COLO668 (cell line): ENCODE data around the gene ABCB6.
"Not testable (repeated sequence)": the region's sequence is repeated elsewhere in the genome, so short reads cannot be mapped to it uniquely, and the experiment has no call there.

Source experiments
- DNase-seq: peaks from one replicate; lab custom pipeline; 2025; ENCODE audit not compliant: unreplicated experiment; lab: John Stamatoyannopoulos, UW

Gene ABCB6

GRCh38 chr2:219214141-219214540, 4.6 kb downstream of the ABCB6 start:
- no peak for DNase-seq

GRCh38 chr2:219213486-219214071, 5.2 kb downstream of the ABCB6 start:
- DNase-seq, result no peak

DNA sequence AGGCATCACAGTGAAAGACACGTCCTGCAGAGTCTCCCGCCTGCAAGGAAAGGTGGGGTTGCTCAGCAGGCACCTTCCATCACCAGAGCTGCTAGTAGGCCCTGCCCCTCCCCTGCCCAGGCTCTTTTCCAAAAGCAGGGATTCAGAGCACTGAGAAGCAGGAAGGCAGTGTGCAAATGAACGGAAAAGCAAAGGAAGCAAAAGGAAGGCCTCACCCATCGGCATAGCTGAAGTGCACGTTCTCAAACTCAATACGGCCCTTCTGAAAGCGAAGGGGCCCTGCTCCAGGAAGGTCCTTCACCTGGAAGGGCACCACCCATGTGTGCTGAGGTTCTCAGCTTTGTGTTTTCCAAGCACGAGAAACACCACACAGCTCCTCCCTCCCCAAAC, 5.7 kb downstream of the ABCB6 start:
- no peak for DNase-seq

DNA sequence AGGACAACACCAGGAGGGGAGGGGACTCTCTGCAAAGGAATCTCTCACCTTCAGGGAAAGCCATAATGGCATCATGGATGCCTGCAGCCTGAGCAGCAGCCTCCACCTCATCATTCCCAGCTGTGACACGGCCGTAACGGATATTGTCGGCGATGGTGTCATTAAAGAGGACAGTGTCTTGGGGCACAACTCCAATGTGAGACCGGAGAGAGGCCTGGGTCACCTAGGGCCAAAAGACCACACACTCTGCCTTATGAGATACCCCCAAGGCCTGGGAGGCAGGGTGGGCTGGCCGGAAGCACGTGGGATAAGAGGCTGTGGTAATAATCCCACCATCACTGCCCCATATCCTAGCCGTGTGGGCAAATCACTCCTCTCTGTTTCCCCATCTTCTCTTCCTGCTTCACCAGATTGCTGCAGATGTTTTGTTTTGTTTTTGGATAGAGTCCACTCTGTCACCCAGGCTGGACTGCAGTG, 7.8 kb downstream of the ABCB6 start:
- DNase-seq, result no peak

DNA sequence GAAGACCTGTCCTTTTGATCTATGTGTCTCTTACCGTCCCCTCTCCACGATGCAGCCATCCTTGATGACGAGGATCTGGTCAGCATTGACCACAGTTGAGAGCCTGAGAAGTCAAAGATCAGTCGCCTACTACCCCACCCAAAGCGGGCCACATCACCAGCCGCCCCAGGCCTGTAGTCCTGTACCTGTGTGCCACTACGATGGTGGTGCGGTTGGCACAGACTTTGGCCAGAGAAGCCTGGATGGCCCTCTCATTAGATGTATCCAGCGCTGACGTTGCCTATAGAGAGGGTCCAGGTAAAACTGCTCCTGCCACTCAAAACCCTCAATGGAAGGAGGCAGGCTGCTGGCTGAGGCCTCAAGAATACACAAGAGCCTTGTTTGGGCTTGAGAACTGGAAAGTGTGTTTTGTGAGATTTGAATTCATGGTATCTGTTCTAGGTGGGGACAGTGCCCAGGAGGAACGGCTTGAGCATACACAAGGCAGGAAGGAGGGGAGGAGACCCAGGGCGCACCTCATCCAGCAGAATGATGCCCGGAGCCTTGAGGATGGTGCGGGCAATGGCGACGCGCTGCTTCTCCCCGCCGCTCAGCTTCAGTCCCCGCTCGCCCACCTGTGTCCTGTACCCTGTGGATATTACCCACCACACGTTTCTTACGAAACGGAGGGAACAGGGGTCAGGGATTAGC, 8.4 kb downstream of the ABCB6 start:
- DNase-seq, result no peak

DNA sequence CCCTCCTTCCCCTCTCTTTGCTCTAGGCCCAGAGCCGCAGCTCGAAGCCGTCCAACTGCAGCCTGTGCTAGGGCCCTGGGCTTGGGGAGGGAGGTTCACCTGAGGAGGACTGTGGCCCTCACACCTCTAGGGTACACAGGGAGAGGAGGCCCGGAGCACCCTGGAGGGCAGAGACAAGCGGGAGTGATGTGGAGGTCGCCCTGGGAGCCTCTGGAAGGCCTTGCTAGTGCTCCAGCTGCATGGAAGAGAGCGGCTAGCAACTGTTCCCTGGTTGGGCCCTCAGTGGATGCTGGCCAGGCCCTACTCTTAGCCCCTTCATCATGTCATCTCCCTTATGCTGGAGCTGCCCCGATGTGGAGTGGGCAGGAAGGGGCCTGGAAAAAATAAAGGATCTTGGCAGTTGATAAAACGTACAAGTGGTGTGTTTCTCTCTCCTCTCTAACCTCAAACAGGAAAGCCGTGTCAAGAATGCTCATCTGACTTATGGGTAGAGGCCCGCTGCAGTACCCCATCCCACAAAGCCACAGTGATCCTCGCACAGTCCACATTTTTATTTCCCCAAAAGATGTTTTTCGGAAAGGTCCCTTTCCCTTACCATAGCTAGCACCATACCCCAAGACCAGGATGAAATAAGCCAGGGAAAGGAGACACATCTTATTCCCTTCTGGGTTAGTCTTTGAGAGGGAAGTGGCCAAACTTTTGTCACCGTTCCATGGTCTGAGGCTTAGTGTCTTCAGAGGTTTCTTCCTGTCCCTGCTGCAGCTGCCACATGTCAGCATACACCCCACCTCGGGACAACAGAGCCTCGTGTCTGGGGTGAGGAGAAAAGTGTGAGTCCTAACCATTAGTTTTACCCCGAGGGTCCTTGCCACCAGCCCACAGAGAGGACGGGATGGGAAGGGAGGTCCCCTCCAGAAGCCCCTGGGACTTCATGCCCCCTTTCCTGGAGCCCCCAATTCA, 9.2 kb downstream of the ABCB6 start:
- no peak for DNase-seq

DNA sequence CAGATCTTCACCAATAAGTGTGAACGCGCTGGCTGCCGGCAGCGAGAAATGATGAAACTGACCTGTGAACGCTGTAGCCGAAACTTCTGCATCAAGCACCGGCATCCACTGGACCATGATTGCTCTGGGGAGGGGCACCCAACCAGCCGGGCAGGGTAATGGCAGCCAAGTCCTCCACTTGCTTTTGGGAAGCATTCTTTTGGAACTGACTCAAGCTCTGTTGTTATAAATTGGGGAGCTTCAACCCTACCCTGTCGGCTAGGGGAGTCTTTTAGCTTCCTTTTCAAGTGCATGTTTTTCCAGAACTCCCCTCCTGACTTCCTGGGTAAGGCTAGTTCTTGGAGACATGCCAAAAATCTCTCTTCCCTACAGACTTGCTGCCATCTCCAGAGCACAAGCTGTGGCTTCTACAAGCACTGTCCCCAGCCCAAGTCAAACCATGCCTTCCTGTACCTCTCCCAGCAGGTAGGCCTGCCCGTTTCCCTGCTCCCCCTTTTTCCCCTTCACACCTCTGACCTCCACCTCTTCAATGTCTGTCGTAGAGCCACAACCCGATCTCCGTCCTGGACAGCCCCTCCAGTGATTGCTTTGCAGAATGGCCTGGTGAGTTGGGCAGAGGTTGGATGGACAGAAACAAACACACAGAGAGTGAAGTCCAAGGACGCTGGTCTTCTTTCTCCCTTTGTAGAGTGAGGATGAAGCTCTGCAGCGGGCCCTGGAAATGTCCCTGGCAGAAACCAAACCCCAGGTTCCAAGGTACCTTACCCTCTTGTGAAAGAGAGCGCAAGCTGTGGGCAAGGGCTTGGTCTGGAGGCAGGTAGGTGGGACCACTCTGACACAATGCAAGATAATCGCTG, 10.6 kb downstream of the ABCB6 start:
- no peak for DNase-seq

DNA sequence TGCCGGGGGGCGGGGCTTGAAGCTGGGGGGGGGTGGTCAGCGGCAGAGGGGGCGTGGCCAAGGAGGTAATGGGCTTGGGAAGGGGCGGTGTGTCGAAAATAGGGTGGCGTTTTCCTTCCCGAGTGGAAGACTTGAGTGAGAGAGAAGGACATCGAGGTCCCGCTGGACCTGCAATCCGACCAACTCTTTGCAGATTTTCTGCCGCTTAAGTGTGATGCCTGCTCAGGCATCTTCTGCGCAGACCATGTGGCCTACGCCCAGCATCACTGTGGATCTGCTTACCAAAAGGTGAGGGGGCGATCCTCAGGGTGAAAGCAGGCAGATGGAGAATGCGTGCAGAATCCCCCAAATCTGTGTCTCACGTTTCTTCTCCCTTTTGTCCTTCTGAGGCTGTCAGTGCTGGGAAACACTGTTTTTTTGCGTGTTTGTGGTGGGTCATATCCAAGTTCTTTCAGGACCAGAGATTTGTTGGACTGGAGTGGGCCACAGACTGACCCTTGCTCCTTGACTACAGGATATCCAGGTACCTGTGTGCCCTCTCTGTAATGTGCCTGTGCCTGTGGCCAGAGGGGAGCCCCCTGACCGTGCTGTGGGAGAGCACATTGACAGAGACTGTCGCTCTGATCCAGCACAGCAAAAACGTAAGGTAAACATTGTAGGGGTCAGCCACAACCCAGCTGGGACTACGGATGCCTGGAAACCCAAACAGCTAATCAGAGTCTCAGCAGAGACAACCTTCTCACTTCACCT, 11.4 kb downstream of the ABCB6 start:
- DNase-seq, result no peak

GRCh38 chr2:219206328-219207133, 12.2 kb downstream of the ABCB6 start, which contains the start of gene ZFAND2B:
TSS of gene ZFAND2B (plus strand) at chr2:219206782. CDS start at chr2:219206988, 206 bp downstream.
- DNase-seq, result peak; percentile 96

DNA sequence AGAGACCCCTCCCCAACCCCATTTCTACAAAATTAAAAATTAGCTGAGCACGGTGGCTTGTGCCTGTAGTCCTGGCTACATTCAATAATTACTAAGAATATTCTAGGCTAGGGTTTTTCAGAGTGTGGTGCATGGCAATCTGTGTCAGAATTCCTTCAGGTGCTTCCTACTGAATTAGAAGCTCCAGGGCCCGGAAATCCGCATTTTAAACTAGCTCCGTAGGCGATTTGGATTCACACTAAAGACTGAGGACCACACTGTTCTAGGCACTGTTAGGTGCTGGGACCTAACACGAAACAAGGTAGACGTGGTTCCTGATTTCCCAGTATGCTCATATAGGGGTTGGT, 12.8 kb downstream of the ABCB6 start:
- DNase-seq, result no peak

GRCh38 chr2:219205165-219205538, 13.6 kb downstream of the ABCB6 start:
- DNase-seq, result no peak

DNA sequence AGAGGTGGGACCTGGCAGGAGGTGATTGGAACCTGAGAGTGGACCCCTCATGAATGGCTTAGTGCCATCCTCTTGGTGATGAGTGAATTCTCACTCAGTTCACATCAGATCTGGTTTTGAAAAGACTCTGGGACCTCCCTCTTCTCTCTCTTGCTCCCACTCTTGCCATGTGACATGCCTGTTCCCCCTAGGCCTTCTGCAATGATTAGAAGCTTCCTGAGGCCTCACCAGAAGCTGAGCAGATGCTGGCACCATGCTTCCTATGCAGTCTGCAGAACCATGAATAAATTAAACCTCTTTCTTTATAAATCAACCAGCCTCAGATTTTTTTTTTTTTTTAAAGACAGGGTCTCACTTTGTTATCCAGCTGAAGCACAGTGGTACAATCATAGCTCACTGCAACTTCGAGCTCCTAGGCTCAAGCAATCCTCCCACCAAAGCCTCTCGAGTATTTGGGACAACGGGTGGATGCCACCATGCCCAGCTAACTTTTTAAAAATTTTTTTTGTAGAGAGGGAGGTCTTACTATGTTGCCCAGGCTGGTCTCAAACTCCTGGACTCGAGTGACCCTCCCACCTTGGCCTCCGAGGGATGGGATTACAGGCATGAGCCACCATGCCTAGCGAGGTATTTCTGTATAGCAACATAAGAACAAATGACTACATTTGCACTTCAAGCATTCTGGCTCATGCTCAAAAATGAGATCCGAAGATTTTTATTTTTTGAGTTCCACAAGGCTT, 14.2 kb downstream of the ABCB6 start:
- DNase-seq, result no peak

DNA sequence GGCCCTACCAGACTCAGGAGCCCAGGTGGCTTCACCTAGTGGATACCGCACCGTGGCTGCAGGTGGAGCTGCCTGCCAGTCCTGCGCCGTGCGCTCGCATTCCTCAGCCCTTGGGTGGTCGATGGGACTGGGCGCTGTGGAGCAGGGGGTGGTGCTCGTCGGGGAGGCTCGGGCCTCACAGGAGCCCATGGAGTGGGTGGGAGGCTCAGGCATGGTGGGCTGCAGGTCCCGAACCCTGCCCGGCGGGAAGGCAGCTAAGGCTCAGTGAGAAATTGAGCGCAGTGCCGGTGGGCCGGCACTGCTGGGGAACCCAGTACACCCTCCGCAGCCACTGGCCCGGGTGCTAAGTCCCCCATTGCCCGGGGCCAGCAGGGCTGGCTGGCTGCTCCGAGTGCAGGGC, 17.4 kb downstream of the ABCB6 start:
- DNase-seq, result not testable (repeated sequence)

GRCh38 chr2:219200502-219201326, 18.0 kb downstream of the ABCB6 start:
- not testable (repeated sequence) for DNase-seq

- no peak for DNase-seq
These were observed 19.1 kb downstream of the ABCB6 start for GRCh38 chr2:219199470-219200211.

DNA sequence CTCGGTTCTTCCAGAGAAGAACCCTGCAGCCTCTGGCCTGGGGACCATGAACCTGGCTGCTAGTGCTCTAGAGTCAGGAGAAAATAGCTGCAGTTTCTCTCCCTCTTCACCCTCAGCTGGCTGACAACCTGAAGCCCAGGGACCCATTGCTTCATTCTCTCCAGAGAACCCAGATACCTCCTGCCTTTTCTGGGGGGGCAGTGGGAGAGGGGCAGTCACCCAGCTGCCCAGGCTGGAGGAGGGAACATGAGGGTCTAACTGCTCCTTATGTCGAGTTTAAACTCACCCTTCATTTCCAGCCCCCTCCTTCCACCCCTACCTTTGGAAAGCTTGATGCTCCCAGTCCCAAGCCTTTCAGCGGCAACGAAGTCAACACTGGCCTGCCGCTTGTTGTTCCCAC, 19.8 kb downstream of the ABCB6 start:
- DNase-seq, result no peak

DNA sequence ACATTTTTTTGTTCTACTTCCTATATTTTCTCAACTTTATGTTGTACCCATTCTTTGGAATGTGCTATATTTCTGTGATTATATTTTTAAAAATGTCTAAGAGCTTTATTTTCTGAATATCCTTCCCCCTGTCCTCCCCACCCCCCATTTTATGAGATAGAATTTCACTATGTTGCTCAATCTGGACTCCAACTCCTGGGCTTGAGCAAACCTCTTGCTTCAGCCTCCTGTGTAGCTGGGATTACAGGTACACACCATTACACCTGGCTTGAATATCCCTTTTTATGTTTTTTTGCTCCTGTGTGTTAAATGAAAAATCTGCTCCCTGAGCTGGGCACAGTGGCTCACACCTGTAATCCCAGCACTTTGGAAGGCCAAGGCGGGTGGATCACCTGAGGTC, 21.4 kb downstream of the ABCB6 start:
- DNase-seq, result no peak
